Urinary bladder (tissue), 4 donors: Measurements from ENCODE around the gene KLHL6. TPM values are rescaled to one million over a fixed set of nuclear protein-coding genes. Genes with fewer than 3 reads are reported as not detected.
A peak's percentile ranks its signal among the peaks of the same experiment; 100 is the strongest.

ENCODE experiments used
- DNase-seq: peaks from one replicate; pipeline ENCODE4 v3.0.0-alpha.2; 2015; ENCODE audit errors: extremely low spot score
- H3K27ac ChIP-seq: one replicate; pipeline ENCODE4 v1.5.1; 2013; ENCODE audit warnings: low read depth, mild to moderate bottlenecking, moderate library complexity
- H3K36me3 ChIP-seq: one replicate; pipeline ENCODE4 v1.6.1; 2013; ENCODE audit warnings: mild to moderate bottlenecking, moderate library complexity; ENCODE audit not compliant: insufficient read depth
- H3K4me1 ChIP-seq: one replicate; pipeline ENCODE4 v1.6.1; 2013; ENCODE audit warnings: mild to moderate bottlenecking, moderate library complexity; ENCODE audit not compliant: insufficient read depth
- H3K4me3 ChIP-seq: one replicate; pipeline ENCODE4 v1.5.1; 2013; ENCODE audit warnings: low read depth, low read length
- WGBS: extraction: QIAGEN DNeasy Blood & Tissue Kit; methylation state at CpG from one replicate; pipeline ENCODE4 v1.1.7; 2013; 5-methylcytosine and 5-hydroxymethylcytosine counted together
- polyA plus RNA-seq: library from polyadenylated mRNA; stranded (reverse); fragments of 200-250 nt; gene quantifications from one replicate; pipeline ENCODE4 v1.2.3, GENCODE V29; 2013
- total RNA-seq: library from RNA; depleted of rRNA; stranded (reverse); fragments of >200 nt; gene quantifications from one replicate; pipeline ENCODE4 v1.2.3, GENCODE V29; 2014
- donor health status: healthy with polysubstance abuse.
- donor health status: healthy.

The KLHL6 gene
- total and polyA plus RNA-seq, 2 donors = 0.76 to 1.7 TPM

DNA sequence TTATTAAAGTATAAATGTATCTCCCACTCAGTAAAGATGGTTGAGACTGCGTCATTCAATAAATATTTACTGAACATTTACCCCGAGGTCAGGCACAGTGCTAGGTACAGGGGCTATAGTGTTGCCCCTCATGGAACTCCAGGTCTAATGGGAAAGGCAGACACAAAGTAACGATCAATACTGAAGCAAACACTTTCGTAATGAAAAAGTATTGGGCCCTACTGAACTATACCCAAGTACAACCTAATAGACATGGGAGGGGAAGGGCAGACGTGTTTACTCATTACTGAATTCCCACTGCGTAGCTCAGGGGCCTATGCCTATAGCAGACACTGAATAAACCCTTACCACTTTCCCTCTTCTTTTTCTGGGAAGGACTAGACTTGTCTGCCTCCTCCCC is 56.9 kb downstream of the KLHL6 start:
- DNase-seq = no peak
- 85% methylated on average over 6 of the region's 6 CpGs for WGBS
- H3K4me3 ChIP-seq = no peak overlapping the region
- H3K36me3 ChIP-seq = no peaks in the 10 kb centered on the region
- no peak overlapping the region for H3K27ac ChIP-seq
- H3K4me1 ChIP-seq = no peaks in the 10 kb centered on the region

DNA sequence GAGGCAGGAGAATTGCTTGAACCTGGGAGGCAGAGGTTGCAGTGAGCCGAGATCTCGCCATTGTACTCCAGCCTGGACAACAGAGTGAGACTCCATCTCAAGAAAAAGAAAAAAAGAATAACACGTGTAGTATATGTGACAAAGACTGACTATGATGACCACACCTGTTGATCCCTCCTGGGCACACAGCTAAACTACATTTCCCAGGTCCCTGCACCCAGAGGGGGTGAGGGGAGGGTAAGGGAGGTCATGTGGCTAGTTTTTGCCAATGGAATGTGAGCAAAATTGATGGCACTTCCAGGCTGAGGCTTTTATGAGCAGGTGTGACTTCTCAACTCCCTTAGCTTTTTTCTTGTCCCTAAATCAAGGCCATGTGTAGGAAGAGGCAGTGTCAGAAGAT is 58.2 kb downstream of the KLHL6 start:
- H3K27ac ChIP-seq = no peak overlapping the region
- no peak for DNase-seq
- no peaks in the 10 kb centered on the region for H3K36me3 ChIP-seq
- H3K4me3 ChIP-seq = no peak overlapping the region
- no peaks in the 10 kb centered on the region for H3K4me1 ChIP-seq
- 92% methylated on average over 3 of the region's 3 CpGs for WGBS

DNA sequence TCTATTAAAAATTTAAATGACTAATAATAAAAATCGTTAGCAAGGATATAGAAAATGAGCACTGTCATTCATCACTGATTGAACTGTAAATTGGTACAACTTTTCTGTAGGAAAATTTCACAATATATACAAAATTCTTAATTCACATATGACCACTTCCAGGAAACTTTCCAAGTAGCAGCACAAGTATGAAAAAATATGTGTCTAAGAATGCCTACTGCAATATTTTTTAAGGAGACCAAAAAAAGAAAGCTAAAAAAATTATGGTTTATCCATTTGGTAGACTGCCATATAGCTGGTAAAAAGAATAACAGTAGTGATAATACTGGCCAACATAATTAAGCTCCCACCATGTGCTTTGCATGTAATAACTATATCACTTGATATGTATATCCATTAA is 59.2 kb downstream of the KLHL6 start:
- WGBS = 92% methylated on average over 1 of the region's 1 CpG
- H3K4me3 ChIP-seq = no peak overlapping the region
- no peaks in the 10 kb centered on the region for H3K36me3 ChIP-seq
- no peak for DNase-seq
- H3K4me1 ChIP-seq = no peaks in the 10 kb centered on the region
- H3K27ac ChIP-seq = no peak overlapping the region

DNA sequence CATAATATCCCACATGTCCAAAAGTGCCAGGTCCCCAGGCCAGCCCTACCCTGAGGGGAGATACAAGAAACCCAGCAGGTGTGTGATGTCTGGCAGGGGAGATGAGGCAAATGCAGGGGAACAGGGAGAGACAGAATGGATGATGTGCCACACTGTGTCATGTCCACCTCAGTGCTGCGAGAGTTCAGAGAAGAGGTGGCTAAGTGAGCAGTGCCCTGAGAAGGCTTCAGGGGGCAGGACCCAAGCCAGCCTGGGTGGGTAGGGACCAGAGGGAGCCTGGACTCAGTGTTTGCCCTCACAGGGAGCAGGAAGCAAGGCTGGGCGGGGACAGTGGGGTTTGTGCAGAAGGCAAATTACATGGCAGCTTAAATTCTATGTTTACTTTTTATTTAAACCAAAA is 61.2 kb downstream of the KLHL6 start:
- no peak overlapping the region for H3K4me3 ChIP-seq
- no peak for DNase-seq
- H3K36me3 ChIP-seq = no peaks in the 10 kb centered on the region
- H3K27ac ChIP-seq = no peak overlapping the region
- WGBS = 83% methylated on average over 2 of the region's 2 CpGs
- no peaks in the 10 kb centered on the region for H3K4me1 ChIP-seq

DNA sequence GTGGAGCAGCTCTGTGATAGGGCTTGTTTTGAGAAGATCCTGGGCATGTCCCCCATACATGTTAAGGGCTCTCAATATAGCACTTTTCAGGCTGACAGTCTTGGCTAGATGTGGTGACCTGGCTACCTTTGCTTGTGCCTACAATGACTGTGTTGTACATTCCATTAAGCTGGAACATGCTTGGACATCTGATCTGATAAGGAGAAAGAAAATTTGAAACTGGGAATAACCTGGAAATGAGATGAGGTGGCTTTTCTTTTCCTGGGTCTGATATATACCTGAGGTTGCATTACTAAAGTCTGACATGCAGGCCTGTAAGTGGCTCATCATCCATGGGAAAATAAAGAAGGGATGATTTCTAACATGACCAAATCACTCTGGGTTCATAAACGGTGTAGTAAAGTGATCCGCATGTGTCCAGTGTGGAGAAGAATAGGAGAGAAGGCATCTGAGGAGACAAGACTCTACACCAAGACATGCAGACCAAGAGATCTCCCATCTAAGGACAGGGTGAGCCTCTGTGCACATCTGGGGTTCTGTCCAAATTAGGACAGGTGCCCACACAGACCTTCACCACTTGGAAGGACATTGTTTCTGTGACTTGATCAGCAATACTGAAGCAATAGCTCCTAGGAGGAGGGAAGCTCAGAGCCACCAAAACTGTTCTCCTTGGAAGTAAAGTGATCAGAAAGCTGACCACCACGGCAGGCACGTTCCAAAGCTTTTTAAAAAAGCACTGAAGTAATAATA is 62.0 kb downstream of the KLHL6 start:
- H3K36me3 ChIP-seq = no peaks in the 10 kb centered on the region
- H3K27ac ChIP-seq = no peak overlapping the region
- no peak for DNase-seq
- no peaks in the 10 kb centered on the region for H3K4me1 ChIP-seq
- WGBS = 84% methylated on average over 4 of the region's 4 CpGs
- H3K4me3 ChIP-seq = no peak overlapping the region

DNA sequence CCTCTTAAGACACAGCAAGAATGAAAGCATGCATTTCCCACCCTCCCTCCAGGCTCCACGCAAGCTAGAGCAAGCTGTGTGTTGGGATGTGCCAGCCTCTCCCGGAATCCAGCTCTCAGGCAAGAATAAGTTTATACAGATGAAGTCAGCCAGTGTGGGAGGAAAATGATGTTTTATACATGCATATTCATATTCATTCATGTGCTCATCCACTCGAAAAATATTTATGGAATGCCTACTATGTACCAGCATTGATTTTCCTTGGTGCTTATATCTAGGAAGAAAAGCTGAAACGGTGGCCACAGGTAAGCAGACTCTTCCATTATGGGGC is 62.7 kb downstream of the KLHL6 start:
- H3K4me1 ChIP-seq = no peaks in the 10 kb centered on the region
- H3K4me3 ChIP-seq = no peak overlapping the region
- no peak for DNase-seq
- no peaks in the 10 kb centered on the region for H3K36me3 ChIP-seq
- 70% methylated on average over 4 of the region's 4 CpGs for WGBS
- no peak overlapping the region for H3K27ac ChIP-seq

DNA sequence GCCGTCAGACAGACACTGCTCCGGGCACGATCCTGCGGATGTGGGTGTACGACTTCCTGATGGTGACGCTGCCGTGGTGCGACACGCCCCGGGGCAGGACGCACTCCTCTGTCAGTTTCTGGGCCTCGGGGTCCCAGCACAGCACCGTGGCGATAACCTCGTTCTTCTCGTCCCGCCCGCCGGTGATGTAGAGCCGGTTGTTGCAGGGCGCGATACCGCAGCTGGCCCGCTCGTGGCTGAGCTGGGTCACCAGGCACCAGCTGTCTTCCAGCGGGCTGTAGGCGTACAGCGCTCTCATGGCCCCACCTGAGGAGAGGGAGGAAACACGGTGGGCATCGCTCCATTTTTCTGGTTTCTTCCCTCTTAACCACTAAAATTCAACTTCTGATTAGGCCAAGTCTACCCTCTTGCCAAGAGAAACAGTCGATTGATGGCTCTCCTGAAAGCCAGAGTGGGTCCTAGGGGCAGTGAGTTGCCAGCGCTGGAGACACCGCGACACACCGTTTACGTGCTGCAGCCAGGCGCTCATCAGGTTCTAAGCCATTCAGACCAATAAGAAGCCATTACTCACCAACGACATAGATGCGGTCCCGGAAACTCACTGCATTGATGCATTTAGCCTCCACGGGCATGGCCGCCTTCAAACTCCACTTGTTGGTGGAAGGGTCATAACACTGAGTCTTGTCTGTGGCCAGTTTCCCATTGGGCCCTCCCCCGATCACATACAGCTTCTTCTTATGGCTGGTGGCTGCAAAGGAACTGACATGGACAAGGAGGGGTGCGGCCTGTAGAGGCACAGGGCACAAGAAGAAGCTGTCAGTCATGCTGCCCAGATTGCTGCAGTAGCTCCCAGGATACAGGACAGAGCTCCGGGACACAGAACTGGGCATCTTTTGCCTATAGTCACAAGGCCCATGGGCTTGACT is 63.3 kb downstream of the KLHL6 start:
- H3K27ac ChIP-seq = no peak overlapping the region
- H3K36me3 ChIP-seq = no peaks in the 10 kb centered on the region
- no peak for DNase-seq
- no peak overlapping the region for H3K4me3 ChIP-seq
- WGBS = 92% methylated on average over 45 of the region's 45 CpGs
- no peaks in the 10 kb centered on the region for H3K4me1 ChIP-seq

DNA sequence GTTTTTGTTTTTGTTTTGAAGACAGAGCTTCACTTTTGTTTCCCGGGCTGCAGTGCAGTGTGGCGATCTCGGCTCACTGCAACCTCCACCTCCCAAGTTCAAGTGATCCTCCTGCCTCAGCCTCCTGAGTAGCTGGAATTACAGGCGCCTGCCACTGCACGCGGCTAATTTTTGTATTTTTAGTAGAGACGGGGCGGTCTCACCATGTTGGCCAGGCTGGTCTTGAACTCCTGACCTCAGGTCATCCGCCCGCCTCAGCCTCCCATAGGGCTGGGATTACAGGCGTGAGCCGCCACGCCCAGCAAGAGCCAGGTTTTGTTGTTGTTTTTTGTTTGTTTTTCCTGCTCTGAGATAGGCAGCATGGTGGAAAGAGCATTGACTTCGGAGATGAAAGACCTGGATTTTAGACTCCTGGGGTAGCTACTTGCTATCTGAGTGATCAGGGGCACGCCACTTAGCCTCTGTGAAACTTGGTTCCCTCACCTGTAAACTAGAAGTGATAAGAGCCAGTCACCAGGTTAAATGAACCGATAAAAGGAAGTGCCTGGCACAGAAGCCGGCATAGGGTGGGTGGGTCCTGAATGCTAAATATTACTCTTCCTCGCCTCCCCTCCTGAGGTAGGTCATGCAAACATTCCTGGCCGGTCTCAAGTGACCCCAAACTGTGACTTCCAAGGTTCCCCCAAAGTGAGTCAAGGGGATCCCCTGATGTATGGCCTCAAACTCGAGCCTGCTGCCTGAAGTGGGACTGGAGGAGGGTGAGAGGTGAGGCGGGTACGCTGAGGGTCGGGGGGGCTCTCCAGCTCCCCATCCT is 64.2 kb downstream of the KLHL6 start:
- DNase-seq = no peak
- Histone ChIP-seq H3K27ac (no peak overlapping the region), H3K4me3 (no peak overlapping the region), H3K36me3 (no peaks in the 10 kb centered on the region), H3K4me1 (no peaks in the 10 kb centered on the region)
- 83% methylated on average over 23 of the region's 23 CpGs for WGBS

DNA sequence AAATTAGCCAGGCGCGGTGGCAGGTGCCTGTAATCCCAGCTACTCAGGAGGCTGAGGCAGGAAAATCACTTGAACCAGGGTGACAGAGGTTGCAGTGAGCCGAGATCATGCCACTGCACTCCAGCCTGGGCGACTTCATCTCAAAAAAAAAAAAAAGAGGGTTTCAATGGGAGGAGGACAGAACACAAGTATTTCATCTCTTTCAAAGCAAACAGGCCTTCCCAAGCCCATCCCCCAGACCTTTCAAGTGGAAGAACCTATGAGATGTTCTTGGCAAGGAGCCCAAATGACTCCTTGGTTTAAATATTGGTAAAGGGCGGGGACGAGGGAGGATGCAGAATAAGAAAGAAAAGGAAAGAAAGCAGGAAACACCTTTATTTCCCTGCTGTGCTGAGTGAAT is 64.9 kb downstream of the KLHL6 start:
- H3K36me3 ChIP-seq = no peaks in the 10 kb centered on the region
- DNase-seq = peak; percentile 87
- H3K27ac ChIP-seq = no peak overlapping the region
- WGBS = 72% methylated on average over 6 of the region's 6 CpGs
- H3K4me3 ChIP-seq = no peak overlapping the region
- no peaks in the 10 kb centered on the region for H3K4me1 ChIP-seq

DNA sequence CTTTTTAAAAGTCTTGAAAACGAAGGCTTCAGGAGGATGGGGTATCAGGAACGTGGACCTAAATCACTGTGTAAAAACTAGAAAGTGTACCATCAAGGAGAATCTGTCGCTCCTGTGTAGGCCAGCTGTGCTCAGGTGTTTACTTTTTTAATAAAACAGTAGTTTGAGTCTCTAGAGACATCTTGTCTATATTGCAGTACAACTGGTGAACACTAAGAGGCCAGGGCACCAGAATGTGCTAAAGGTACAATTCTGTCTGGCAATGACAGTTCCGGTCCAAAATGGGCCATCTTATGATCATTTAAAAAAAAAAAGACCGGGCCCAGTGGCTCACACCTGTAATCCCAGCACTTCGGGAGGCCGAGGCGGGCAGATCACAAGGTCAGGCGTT is 65.3 kb downstream of the KLHL6 start:
- no peak for DNase-seq
- Histone ChIP-seq H3K27ac (no peak overlapping the region), H3K36me3 (no peaks in the 10 kb centered on the region), H3K4me1 (no peaks in the 10 kb centered on the region), H3K4me3 (no peak overlapping the region)
- WGBS = 86% methylated on average over 9 of the region's 9 CpGs

DNA sequence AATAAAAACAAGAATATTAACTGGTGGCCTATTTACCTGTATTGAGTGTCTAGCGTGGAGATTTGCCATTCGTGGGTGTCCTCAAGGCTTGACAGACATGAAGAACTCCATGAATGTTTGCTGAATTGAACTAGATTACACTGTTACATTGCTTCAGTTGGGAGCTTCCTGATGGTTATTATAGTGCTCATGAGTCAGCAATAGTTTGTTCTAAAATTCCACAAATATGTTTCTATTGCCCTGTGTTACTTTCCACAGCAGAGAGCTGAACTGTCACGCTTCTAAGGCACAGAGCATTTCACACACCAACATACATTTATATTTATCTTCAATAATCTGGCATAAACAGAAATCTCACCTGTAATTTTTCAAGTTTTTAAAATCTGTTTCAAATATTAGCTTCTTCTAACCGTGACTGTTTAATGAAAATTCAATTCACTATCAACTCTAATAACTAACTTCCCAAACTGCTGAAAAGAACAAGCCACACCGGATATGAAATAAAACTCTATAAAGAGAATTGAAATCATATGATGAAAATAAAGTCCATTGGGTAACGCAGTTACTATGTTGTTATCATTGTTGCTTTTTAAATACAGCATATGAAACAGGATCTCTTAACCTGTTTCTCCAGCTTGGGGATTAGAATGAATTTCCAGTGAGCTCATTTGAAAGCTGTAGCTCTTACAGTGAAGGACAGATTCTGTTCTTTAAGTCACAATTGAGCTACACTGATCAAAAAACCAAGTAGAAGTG is 65.9 kb downstream of the KLHL6 start:
- H3K4me3 ChIP-seq = no peak overlapping the region
- H3K4me1 ChIP-seq = no peaks in the 10 kb centered on the region
- DNase-seq = no peak
- H3K36me3 ChIP-seq = no peaks in the 10 kb centered on the region
- WGBS = 73% methylated on average over 6 of the region's 6 CpGs
- no peak overlapping the region for H3K27ac ChIP-seq

DNA sequence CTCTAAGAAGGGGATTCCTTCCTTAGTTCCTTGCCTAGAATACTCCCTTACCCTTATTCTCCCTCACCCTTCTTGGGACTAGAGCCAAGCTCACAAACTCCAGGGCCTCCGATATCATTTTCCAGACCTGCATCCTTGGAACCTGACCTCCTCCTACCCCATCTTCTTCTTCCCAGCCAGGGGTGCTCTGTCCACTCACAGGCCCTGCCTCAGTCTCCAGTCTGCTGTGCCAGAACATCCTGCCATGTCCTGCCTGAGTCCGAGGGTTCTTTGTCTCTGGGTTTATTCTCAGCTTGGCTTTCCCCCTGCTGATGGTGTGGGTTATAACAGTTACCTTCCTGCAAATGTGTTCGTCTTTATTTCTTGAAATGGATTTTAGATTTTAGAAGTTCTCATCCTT is 67.2 kb downstream of the KLHL6 start:
- no peak for DNase-seq
- no peaks in the 10 kb centered on the region for H3K4me1 ChIP-seq
- 88% methylated on average over 3 of the region's 3 CpGs for WGBS
- no peak overlapping the region for H3K4me3 ChIP-seq
- no peak overlapping the region for H3K27ac ChIP-seq
- no peaks in the 10 kb centered on the region for H3K36me3 ChIP-seq

DNA sequence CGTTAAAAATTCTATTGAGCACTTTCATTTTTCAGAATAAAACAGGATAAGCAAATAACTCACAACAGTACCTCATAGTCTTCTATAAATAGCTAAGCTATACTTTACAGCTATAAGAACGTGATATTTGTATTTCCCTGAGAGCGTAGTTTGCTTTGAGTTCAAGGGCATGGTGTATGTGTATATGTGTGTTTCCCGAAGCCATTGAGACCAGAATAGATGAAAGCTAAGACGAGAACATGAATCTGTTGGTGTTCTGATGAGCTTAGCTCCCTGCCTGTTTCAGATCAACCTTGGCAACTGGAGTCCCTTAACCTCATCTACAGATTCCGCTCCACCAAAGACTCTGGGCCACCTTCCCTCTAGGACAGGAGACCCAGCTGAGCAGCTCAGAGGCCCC is 67.6 kb downstream of the KLHL6 start:
- Histone ChIP-seq H3K27ac (no peak overlapping the region), H3K4me1 (no peaks in the 10 kb centered on the region), H3K4me3 (no peak overlapping the region), H3K36me3 (no peaks in the 10 kb centered on the region)
- WGBS = 71% methylated on average over 6 of the region's 6 CpGs
- DNase-seq = no peak
